ENCODE data around the gene ADARB1.

GRCh38 chr21:45125357-45125756 lies 51.0 kb downstream of the ADARB1 start:
- TF ChIP-seq CTCF (IDR thresholded peaks at IDR 0.05) = no peak
- TF ChIP-seq ELF1 (IDR thresholded peaks at IDR 0.05) = no peak
- TF ChIP-seq ZBTB33 (IDR thresholded peaks at IDR 0.05; ENCODE audit: borderline replicate concordance, low read depth) = no peak
- no peak for TF ChIP-seq GATA2 (CRISPR knock-in tag; IDR thresholded peaks at IDR 0.05)
- TF ChIP-seq TAF1 (IDR thresholded peaks at IDR 0.05; ENCODE audit: borderline replicate concordance, low read depth, low read length) = no peak
- TF ChIP-seq YY1 (IDR thresholded peaks at IDR 0.05; ENCODE audit: low read depth) = no peak
